Stomach (tissue), 9 donors: Measurements from ENCODE around the gene CSNK1E. TPM values are rescaled to one million over a fixed set of nuclear protein-coding genes. Genes with fewer than 3 reads are reported as not detected.
A peak's percentile ranks its signal among the peaks of the same experiment; 100 is the strongest.

Experiments
- DNase-seq, 2 donors: peaks; one replicate each; pipeline versions ENCODE4 v3.0.0 to v3.0.0-alpha.2; 2013 to 2019
- H3K27ac ChIP-seq, 5 donors: fragments of 200-600 bp in 4 of 5; sonication (generic) in 4 of 5; one replicate each; pipeline ENCODE4 v1.5.1; 2013 to 2019; ENCODE audit warnings: mild to moderate bottlenecking in 1 of 5, moderate library complexity in 1 of 5
- H3K27me3 ChIP-seq, 3 donors: fragments of 200-600 bp; sonication (generic); one replicate each; pipeline ENCODE4 v1.5.1; 2017 to 2019; ENCODE audit warnings: mixed run types in 1 of 3
- H3K36me3 ChIP-seq, 4 donors: fragments of 200-600 bp; sonication (generic); 1 replicate in 3 of 4; 2 replicates in 1 of 4; pipeline ENCODE4 v1.5.1; 2016 to 2019
- H3K4me1 ChIP-seq, 4 donors: fragments of 200-600 bp; sonication (generic); one replicate each; pipeline ENCODE4 v1.5.1; 2016 to 2019
- H3K4me3 ChIP-seq, 4 donors: fragments of 200-600 bp; sonication (generic) in 3 of 4; one replicate each; pipeline ENCODE4 v1.5.1; 2016 to 2019; ENCODE audit warnings: mild to moderate bottlenecking in 1 of 4
- H3K9me3 ChIP-seq, 4 donors: fragments of 200-600 bp; sonication (generic); one replicate each; pipeline ENCODE4 v1.5.1; 2016 to 2019
- CTCF ChIP-seq, 7 experiments: fragments of 450-650 bp in 4 of 7; fragments of 200-600 bp in 3 of 7; sonication (generic) in 3 of 7; IDR thresholded peaks; one replicate each; pipeline ENCODE4 v1.5.1; 2016 to 2019; ENCODE audit warnings: antibody characterized with exemption in 7 of 7, control low read depth in 2 of 7, mild to moderate bottlenecking in 1 of 7
- EP300 ChIP-seq: sonication (generic); formaldehyde crosslinking; IDR thresholded peaks from one replicate; pipeline ENCODE4 v1.6.1; 2017; ENCODE audit warnings: antibody characterized with exemption
- POLR2A ChIP-seq, 4 donors: fragments of 450-650 bp; IDR thresholded peaks; one replicate each; pipeline ENCODE4 v1.6.1; 2016; ENCODE audit warnings: antibody characterized with exemption in 4 of 4, control low read depth in 2 of 4, mild to moderate bottlenecking in 1 of 4, moderate library complexity in 1 of 4
- POLR2AphosphoS5 ChIP-seq, 3 donors: sonication (generic); formaldehyde crosslinking; IDR thresholded peaks; one replicate each; pipeline ENCODE4 v1.6.1; 2016; ENCODE audit warnings: antibody characterized with exemption in 3 of 3
- WGBS, 5 donors: extraction: QIAGEN DNeasy Blood & Tissue Kit in 3 of 5; methylation state at CpG; one replicate each; pipeline versions ENCODE4 v1.1.5 to v1.1.7; 2013 to 2018; 5-methylcytosine and 5-hydroxymethylcytosine counted together
- intact Hi-C: fragments of 100-400 bp; cut with DNase I; formaldehyde crosslinking; loops from one replicate; pipeline ENCODE4 v1.15.1; 2023; ENCODE audit warnings: low total_unique reads
- polyA plus RNA-seq, 3 donors: library from polyadenylated mRNA; stranded (reverse); fragments of 200-250 nt; gene quantifications; one replicate each; pipeline ENCODE4 v1.2.3, GENCODE V29; 2013
- total RNA-seq, 5 donors: library from RNA; depleted of rRNA; stranded (reverse); fragments of >200 nt; gene quantifications; one replicate each; pipeline versions ENCODE4 v1.1.0 to v1.2.3, GENCODE V29; 2014 to 2016
- donor health status: healthy with polysubstance abuse.
- donor health status: Bipolar disorder and iron deficiency.
- donor health status: healthy.

Gene CSNK1E
- total and polyA plus RNA-seq, 8 donors, result 19.4 to 135 (median 68.1) TPM

GRCh38 chr22:38247713-38248112 lies 69.5 kb downstream of the CSNK1E start:
- intact Hi-C loops, result no loop called here
- Histone ChIP-seq H3K36me3 (peaks cover 31 to 49% (median 48%) of the 10 kb centered on the region in 4 donors), H3K9me3 (no peaks in the 10 kb centered on the region), H3K4me1 (peaks cover 16 to 66% (median 53%) of the 10 kb centered on the region in 4 donors), H3K4me3 (no peak overlapping the region), H3K27me3 (no peaks in the 10 kb centered on the region), H3K27ac (peak overlapping the region in 3 of 5 donors; percentile 58 to 79 (median 69))
- TF ChIP-seq CTCF (IDR thresholded peaks at IDR 0.05) (no peak), POLR2AphosphoS5 (IDR thresholded peaks at IDR 0.05) (no peak), POLR2A (IDR thresholded peaks at IDR 0.05) (no peak), EP300 (no peak)
- no peak for DNase-seq
- 90 to 100% (median 96%) methylated on average over 4 to 12 of the region's 12 CpGs for WGBS, 5 donors

GRCh38 chr22:38246692-38247091 lies 70.5 kb downstream of the CSNK1E start:
- 60 to 81% (median 71%) methylated on average over 5 of the region's 5 CpGs for WGBS, 5 donors
- TF ChIP-seq POLR2A (IDR thresholded peaks at IDR 0.05) (no peak), CTCF (IDR thresholded peaks at IDR 0.05) (no peak), EP300 (no peak), POLR2AphosphoS5 (IDR thresholded peaks at IDR 0.05) (no peak)
- H3K27me3 ChIP-seq, result no peaks in the 10 kb centered on the region
- H3K9me3 ChIP-seq, result no peaks in the 10 kb centered on the region
- peak in 1 of 2 donors; percentile 68 for DNase-seq
- H3K4me1 ChIP-seq, result peaks cover 20 to 67% (median 54%) of the 10 kb centered on the region in 4 donors
- H3K27ac ChIP-seq, result peak overlapping the region; percentile 18 to 79 (median 58)
- H3K4me3 ChIP-seq, result no peak overlapping the region
- intact Hi-C loops, result no loop called here
- peaks cover 31 to 49% (median 48%) of the 10 kb centered on the region in 4 donors for H3K36me3 ChIP-seq

- Histone ChIP-seq H3K4me1 (peaks cover 21 to 64% (median 52%) of the 10 kb centered on the region in 4 donors), H3K27ac (peak overlapping the region; percentile 18 to 79 (median 58)), H3K9me3 (no peaks in the 10 kb centered on the region), H3K27me3 (no peaks in the 10 kb centered on the region), H3K4me3 (no peak overlapping the region), H3K36me3 (peaks cover 31 to 49% (median 48%) of the 10 kb centered on the region in 4 donors)
- 80 to 86% (median 85%) methylated on average over 16 to 19 of the region's 19 CpGs for WGBS, 5 donors
- DNase-seq, result no peak
- TF ChIP-seq EP300 (no peak), POLR2A (IDR thresholded peaks at IDR 0.05) (no peak), CTCF (IDR thresholded peaks at IDR 0.05) (no peak), POLR2AphosphoS5 (IDR thresholded peaks at IDR 0.05) (no peak)
- intact Hi-C loops, result no loop called here
These were observed 71.1 kb downstream of the CSNK1E start for GRCh38 chr22:38246046-38246658.

- intact Hi-C loops, result no loop called here
- H3K4me1 ChIP-seq, result peaks cover 33 to 73% (median 58%) of the 10 kb centered on the region in 4 donors
- H3K9me3 ChIP-seq, result no peaks in the 10 kb centered on the region
- WGBS, 5 donors, result 70 to 75% (median 72%) methylated on average over 4 of the region's 4 CpGs
- no peaks in the 10 kb centered on the region for H3K27me3 ChIP-seq
- no peak overlapping the region for H3K4me3 ChIP-seq
- no peak for DNase-seq
- H3K27ac ChIP-seq, result peak overlapping the region in 4 of 5 donors; percentile 63 to 82 (median 76)
- TF ChIP-seq POLR2A (IDR thresholded peaks at IDR 0.05) (no peak), POLR2AphosphoS5 (IDR thresholded peaks at IDR 0.05) (no peak), EP300 (no peak), CTCF (IDR thresholded peaks at IDR 0.05) (no peak)
- H3K36me3 ChIP-seq, result peaks cover 31 to 49% (median 48%) of the 10 kb centered on the region in 4 donors
These were observed 73.1 kb downstream of the CSNK1E start for GRCh38 chr22:38244106-38244505.
